GM18502 (cell line): Measurements from ENCODE around the gene LCAT.
"Not testable (repeated sequence)": the region's sequence is repeated elsewhere in the genome, so short reads cannot be mapped to it uniquely, and the experiment has no call there.

Source experiments
- ATAC-seq: cut with Tn5 transposase; IDR thresholded peaks from one replicate; pipeline ENCODE4 v1.9.1; 2021; ENCODE audit warnings: mild to moderate bottlenecking; ENCODE audit not compliant: unreplicated experiment, poor library complexity

The LCAT gene, protein sequence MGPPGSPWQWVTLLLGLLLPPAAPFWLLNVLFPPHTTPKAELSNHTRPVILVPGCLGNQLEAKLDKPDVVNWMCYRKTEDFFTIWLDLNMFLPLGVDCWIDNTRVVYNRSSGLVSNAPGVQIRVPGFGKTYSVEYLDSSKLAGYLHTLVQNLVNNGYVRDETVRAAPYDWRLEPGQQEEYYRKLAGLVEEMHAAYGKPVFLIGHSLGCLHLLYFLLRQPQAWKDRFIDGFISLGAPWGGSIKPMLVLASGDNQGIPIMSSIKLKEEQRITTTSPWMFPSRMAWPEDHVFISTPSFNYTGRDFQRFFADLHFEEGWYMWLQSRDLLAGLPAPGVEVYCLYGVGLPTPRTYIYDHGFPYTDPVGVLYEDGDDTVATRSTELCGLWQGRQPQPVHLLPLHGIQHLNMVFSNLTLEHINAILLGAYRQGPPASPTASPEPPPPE

GRCh38 chr16:67943619-67944504 is at the start of gene LCAT:
TSS of gene LCAT (minus strand) at chr16:67944120. CDS start at chr16:67944101, 19 bp downstream.
- ATAC-seq = no peak

DNA sequence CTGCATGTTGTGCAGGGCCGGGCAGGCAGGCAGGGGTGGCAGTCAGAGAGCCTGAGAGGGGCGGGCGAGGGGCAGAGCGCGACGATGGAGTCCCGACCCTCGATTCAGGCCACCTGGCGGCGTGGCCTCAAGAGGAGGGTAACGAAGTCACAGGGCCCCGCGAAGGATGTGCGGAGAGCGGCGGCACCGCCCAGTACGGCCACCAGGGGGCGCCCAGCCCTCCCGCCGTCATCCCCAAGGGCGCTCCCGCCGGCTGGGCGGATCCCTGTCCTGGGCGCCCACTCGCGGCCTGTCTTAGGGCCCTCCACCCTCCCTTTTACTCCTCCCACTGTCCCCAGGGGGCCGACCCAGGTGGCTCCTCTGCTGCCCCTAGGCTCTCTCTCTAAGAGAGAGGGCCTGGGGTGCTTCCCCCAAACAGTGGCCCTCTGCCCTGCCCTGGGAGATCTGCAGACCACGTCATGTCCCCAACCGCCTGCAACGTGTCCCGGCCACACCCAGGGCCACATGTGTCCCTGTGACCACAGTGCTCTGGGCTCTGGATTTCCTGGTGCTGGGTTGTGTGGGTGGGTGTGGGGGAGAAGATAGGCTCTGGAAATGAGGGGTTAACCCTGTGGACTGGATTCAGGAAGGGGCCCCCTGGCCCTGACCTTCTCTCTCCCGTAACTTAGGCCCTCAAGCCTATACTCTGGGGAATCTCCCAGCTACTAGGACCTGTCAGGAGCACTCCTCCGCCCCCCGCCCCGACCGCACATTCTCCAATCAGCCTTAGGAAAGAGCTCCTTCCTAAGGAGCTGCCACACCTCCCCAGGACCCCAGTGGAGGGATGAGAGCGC is 49.5 kb upstream of the LCAT start:
- ATAC-seq = peak; percentile 69

DNA sequence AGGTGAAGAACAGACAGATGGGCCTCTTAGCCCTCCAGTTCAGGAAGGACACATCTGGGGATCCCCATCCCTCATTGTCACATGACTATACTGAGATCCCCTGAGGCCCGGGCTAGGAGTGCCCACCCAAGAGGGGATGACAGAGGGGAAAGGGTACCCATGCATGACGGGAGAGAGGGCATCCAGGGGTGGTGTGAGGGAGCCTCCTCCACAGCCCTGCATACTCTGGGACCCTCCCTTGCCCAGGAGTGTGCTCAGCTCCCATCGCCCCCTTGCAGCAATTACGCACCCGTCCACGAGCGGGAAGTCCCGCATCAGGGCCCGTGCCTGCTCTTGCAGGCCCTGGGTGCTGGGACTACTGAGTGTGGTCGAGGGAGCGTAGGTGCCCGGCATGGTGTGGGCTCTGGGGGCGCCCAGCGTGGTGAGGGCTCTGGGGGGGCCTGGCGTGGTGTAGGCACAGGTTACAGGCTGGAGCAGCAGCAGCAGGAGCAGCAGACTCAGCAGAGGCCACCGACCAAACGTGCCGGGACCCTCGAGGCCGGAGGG is 48.8 kb upstream of the LCAT start:
- peak; percentile 8 for ATAC-seq

- no peak for ATAC-seq
Observed at GRCh38 chr16:67990018-67990386, 46.1 kb upstream of the LCAT start.

DNA sequence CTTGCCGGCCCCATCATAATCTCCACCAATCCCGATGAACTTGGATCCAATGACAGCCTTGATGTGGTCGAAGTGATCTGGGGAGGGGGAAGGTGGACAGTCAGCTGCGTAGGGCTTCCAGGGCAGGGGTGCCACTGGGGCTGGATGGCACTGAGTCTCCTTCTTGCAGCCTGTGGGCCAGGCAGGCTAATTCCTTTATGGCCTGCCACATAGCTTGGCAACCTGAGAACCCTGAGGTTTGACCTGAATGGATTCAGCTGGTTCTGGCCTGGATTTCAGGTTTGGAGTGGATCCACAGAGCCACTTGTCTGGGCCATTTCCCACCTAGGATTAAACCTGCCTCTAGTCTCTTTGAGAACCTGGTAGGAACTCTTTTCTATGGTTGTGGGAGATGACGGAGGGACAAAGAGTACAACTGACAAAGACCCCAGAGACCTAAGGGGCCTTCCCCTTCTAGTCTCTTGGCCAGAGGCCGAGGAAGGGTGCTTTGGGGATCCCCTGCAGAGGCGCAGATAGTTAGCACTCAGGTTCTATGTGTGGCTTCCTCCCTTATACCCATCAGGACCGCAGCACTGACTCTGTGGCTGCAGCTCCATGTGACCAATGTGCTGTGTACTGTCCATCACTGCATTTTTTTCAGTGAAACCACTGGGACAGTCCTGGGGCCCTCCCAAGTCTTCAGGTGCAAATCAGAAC is 45.5 kb upstream of the LCAT start:
- ATAC-seq = no peak

DNA sequence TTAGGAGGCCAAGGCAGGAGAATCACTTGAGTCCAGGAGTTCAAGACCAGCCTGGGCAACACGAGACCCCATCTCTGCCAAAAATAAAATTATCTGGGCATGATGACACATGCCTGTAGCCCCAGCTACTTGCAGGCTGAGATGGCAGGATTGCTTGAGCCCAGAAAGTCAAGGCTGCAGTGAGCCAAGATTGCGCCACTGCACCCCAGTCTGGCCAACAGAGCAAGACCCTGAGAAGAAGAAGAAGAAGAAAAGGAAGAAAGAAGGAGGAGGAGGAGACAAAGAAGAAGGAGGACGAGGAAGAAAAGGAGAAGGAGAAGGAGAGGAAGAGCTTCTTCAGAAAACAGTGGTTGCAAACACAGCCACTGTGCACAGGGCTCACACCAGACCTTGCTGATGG is 44.8 kb upstream of the LCAT start:
- no peak for ATAC-seq

GRCh38 chr16:67987460-67988160 is 43.7 kb upstream of the LCAT start:
- ATAC-seq = no peak

GRCh38 chr16:67986949-67987348 is 43.0 kb upstream of the LCAT start:
- ATAC-seq = no peak

DNA sequence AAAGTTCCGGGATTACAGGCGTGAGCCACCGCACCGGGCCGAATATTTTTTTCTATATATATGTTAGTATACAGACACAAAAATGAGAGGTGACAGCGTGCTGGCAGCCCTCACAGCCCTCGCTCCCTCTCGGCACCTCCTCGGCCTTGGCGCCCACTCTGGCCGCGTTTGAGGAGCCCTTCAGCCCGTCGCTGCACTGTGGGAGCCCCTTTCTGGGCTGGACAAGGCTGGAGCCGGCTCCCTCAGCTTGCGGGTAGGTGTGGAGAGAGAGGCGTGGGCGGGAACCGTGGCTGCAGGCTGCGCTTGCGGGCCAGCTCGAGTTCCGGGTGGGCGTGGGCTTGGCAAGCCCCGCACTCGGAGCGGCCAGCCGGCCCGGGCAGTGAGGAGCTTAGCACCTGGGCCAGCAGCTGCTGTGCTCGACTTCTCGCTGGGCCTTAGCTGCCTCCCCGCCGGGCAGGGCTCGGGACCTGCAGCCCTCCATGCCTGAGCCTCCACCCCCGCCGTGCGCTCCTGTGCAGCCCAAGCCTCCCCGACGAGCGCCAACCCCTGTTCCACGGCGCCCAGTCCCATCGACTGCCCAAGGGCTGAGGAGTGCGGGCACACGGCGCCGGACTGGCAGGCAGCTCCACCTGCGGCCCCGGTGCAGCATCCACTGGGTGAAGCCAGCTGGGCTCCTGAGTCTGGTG is 38.2 kb upstream of the LCAT start:
- no peak for ATAC-seq

DNA sequence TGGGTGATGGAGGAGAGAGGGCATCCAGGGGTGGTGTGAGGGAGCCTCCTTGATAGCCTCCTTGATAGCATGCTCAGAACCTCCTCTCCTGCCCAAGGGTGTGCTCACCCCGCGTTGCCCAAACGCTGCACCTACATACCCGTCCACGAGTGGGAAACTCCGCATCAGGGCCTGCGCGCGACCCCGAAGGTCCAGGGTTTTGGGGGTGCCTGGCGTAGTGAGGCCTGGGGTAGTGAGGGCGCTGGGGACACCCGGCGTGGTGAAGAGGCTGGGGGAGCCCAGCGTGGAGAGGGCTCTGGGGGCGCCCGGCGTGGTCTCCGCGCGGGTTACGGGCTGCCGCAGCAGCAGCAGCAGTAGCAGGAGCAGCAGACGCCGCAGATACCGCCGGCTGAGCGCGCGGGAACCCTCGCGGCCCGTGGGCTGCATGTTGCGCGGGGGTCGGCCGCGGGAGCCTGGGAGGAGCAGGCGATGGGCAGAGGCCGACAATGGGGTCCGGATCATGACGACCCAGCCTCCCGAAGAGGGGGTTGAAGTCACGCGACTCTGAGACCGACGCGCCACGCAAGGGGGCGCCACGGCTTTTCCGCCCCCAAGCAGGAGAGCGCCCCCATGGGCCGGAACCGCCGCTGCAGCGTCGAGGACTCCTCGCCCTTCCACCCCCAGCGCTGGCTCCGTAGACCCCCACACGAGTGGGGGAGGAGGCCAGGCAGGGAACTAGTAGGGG is 36.2 kb upstream of the LCAT start, which contains the start of gene DPEP3:
Gene DPEP3 (minus strand): TSS at position 545 of the 724 bp plus-strand sequence. CDS start 119 bp downstream, at position 426.
- ATAC-seq = no peak

GRCh38 chr16:67977469-67978227 is 33.7 kb upstream of the LCAT start:
- no peak for ATAC-seq

GRCh38 chr16:67977005-67977404 is 33.1 kb upstream of the LCAT start:
- no peak for ATAC-seq

GRCh38 chr16:67976205-67976604 is 32.3 kb upstream of the LCAT start:
- ATAC-seq = no peak

- no peak for ATAC-seq
Observed at GRCh38 chr16:67975321-67976105, 31.6 kb upstream of the LCAT start.

DNA sequence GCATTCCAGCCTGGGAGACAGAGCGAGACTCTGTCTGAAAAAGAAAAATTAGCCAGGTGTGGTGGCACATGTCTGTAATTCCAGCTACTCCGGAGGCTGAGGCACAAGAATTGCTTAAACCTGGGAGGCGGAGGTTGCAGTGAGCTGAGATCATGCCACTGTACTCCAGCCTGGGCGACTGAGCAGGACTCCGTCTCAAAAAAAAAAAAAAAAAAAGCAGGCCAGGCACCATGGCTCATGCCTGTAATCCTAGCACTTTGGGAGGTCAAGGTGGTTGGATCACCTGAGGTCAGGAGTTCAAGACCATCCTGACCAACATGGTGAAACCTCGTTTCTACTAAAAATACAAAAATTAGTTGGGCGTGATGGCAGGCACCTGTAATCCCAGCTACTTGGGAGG is 28.4 kb upstream of the LCAT start:
- ATAC-seq = not testable (repeated sequence)

DNA sequence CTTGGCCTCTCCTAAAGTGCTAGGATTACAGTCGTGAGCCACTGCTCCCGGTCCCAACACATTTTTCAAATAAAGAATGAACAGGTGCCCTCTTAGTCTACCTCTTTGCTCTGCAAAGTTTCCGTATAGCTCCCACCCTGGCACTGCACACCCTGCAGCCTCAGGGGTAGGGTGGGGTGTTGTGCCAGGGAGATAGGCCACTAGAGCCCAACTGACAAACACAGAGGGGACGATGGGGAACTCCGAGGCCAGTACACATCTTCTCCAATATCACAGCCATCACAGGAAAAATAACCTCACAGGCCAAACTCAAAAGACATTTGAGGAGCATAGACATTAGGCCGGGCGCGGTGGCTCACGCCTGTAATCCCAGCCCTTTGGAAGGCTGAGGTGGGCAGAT is 27.2 kb upstream of the LCAT start:
- ATAC-seq = no peak
